ENCODE data around the gene RERE.
"Not testable (repeated sequence)": the region's sequence is repeated elsewhere in the genome, so short reads cannot be mapped to it uniquely, and the experiment has no call there.

RERE gene

DNA sequence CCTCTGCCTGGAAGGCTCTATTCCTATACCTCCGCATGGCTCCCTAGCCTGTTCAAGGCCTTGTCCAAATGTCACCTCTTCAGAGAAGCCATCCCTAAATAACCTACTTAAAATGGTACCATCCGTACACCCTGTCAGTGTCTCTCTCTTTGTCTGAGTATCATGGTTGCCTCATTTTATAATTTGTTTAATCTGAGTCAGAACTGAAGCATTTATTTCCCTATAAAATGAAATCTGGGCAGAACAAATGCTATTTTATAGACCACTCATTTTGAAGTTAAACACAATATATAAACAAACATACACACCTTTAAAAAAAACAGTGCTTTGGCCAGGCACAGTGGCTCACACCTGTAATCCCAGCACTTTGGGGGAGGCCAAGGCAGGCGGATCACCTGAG, 30.2 kb downstream of the RERE start:
- Histone ChIP-seq H3K4me1 (ENCODE audit: control insufficient read depth in 5 of 5, insufficient read depth in 5 of 5, low read length in 5 of 5) (peaks cover 0 to 2% (median 0%) of the 10 kb centered on the region in 5 donors), H3K9ac (ENCODE audit: low read length in 5 of 5) (no peak overlapping the region), H3K4me3 (ENCODE audit: low read depth in 1 of 5, low read length in 5 of 5) (no peak overlapping the region), H3K27ac (ENCODE audit: low read depth, low read length) (no peak overlapping the region), H3K9me3 (ENCODE audit: control insufficient read depth in 5 of 5, low read length in 5 of 5) (no peaks in the 10 kb centered on the region), H3K27me3 (ENCODE audit: control insufficient read depth in 5 of 5, insufficient read depth in 4 of 5, low read length in 5 of 5) (no peaks in the 10 kb centered on the region), H3K36me3 (ENCODE audit: control insufficient read depth in 5 of 5, insufficient read depth in 5 of 5, low read length in 5 of 5) (no peaks in the 10 kb centered on the region)

DNA sequence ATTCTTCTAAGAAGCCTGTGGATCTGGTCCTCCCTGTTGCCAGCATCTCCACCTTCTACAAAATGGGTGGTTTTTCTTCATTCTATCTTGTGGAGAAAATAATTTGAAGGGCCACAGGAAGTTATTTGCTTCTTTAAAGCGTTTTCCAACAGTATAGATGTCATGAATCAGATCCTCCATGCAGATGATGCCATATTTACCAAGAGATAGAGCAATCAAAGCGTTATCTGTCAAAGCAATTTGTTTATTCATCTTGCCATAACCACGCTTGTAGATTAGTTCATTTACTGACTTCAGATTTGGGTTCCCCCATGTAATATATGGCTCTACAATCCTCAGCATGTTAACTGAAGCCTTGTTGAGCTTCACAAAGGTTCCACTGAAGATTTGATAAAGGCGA, 31.2 kb downstream of the RERE start:
- not testable (repeated sequence) for H3K27me3 ChIP-seq (ENCODE audit: control insufficient read depth in 5 of 5, insufficient read depth in 4 of 5, low read length in 5 of 5); H3K4me1 ChIP-seq (ENCODE audit: control insufficient read depth in 5 of 5, insufficient read depth in 5 of 5, low read length in 5 of 5); H3K27ac ChIP-seq (ENCODE audit: low read depth, low read length); H3K36me3 ChIP-seq (ENCODE audit: control insufficient read depth in 5 of 5, insufficient read depth in 5 of 5, low read length in 5 of 5); H3K9ac ChIP-seq (ENCODE audit: low read length in 5 of 5); H3K4me3 ChIP-seq (ENCODE audit: low read depth in 1 of 5, low read length in 5 of 5); H3K9me3 ChIP-seq (ENCODE audit: control insufficient read depth in 5 of 5, low read length in 5 of 5)

DNA sequence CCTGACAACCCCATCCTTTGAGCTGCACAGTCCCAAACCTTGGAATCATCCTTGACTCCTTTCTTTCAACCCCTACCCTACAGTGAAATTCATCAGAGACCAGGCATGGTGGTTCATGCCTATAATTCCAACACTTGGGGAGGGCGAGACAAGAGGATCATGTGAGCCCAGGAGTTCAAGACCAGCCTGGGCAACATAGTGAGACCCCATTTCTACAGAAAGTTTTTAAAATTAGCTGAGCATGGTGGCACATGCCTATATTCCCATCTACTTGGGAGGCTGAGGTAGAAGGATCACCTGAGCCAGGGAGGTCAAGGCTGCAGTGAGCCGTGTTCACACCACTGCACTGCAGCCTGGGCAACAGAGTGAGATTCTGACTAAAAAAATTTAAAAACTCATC, 34.5 kb downstream of the RERE start:
- H3K9ac ChIP-seq (ENCODE audit: low read length in 5 of 5): no peak overlapping the region
- no peaks in the 10 kb centered on the region for H3K36me3 ChIP-seq (ENCODE audit: control insufficient read depth in 5 of 5, insufficient read depth in 5 of 5, low read length in 5 of 5)
- H3K9me3 ChIP-seq (ENCODE audit: control insufficient read depth in 5 of 5, low read length in 5 of 5): no peaks in the 10 kb centered on the region
- H3K4me1 ChIP-seq (ENCODE audit: control insufficient read depth in 5 of 5, insufficient read depth in 5 of 5, low read length in 5 of 5): peaks cover 0 to 13% (median 7%) of the 10 kb centered on the region in 5 donors
- H3K4me3 ChIP-seq (ENCODE audit: low read depth in 1 of 5, low read length in 5 of 5): no peak overlapping the region
- H3K27ac ChIP-seq (ENCODE audit: low read depth, low read length): no peak overlapping the region
- H3K27me3 ChIP-seq (ENCODE audit: control insufficient read depth in 5 of 5, insufficient read depth in 4 of 5, low read length in 5 of 5): no peaks in the 10 kb centered on the region

DNA sequence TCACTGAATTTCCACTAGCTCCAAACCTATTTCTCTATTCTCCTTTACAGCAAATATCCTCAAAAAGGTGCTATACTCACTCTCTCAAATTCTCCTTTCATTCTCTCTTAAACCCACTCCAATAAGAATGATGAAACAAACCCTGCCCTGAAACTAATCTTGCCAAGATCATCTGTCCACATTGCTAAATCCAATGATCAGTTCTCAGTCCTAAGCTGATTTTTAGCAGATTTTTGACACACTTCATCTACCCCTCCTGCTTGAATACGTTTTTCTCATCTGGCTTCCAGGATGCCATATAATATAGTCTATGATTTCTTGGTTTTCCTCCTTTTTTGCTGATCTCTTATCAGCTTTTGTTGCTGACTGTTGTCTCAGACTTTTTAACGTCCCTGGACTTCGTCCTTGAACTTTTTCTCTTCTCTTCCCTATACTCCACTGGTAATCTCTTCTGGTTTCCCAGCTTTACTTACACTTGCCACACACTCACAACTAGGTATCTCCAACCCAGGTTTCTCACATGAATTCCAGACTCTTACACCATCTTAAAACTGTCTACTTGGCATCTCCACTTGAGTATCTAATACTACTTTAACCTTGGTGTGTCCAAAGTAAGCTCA, 35.3 kb downstream of the RERE start:
- H3K9ac ChIP-seq (ENCODE audit: low read length in 5 of 5): no peak overlapping the region
- no peaks in the 10 kb centered on the region for H3K36me3 ChIP-seq (ENCODE audit: control insufficient read depth in 5 of 5, insufficient read depth in 5 of 5, low read length in 5 of 5)
- H3K27me3 ChIP-seq (ENCODE audit: control insufficient read depth in 5 of 5, insufficient read depth in 4 of 5, low read length in 5 of 5): no peaks in the 10 kb centered on the region
- H3K4me1 ChIP-seq (ENCODE audit: control insufficient read depth in 5 of 5, insufficient read depth in 5 of 5, low read length in 5 of 5): peaks cover 0 to 13% (median 7%) of the 10 kb centered on the region in 5 donors
- H3K9me3 ChIP-seq (ENCODE audit: control insufficient read depth in 5 of 5, low read length in 5 of 5): no peaks in the 10 kb centered on the region
- H3K4me3 ChIP-seq (ENCODE audit: low read depth in 1 of 5, low read length in 5 of 5): no peak overlapping the region
- no peak overlapping the region for H3K27ac ChIP-seq (ENCODE audit: low read depth, low read length)

DNA sequence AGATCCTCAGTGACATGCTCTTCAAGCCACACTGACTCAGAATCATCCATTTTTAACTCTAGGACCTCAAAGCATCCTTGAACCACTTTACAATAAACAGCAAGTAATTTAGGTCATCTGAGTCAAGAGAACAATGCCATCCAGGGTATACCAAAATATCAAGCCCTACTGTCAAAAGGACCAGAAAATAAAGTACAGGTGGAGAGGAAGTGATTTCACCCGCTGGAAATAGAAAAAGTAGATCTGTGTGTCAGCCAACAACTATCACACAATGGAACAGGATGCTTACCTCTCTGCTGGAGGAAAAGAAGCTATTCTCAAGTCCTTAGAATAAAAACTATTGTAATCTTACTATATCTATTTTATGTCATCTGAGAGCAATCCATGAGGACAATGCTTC, 37.0 kb downstream of the RERE start:
- H3K36me3 ChIP-seq (ENCODE audit: control insufficient read depth in 5 of 5, insufficient read depth in 5 of 5, low read length in 5 of 5): no peaks in the 10 kb centered on the region
- H3K27me3 ChIP-seq (ENCODE audit: control insufficient read depth in 5 of 5, insufficient read depth in 4 of 5, low read length in 5 of 5): no peaks in the 10 kb centered on the region
- H3K9me3 ChIP-seq (ENCODE audit: control insufficient read depth in 5 of 5, low read length in 5 of 5): no peaks in the 10 kb centered on the region
- peaks cover 0 to 13% (median 7%) of the 10 kb centered on the region in 5 donors for H3K4me1 ChIP-seq (ENCODE audit: control insufficient read depth in 5 of 5, insufficient read depth in 5 of 5, low read length in 5 of 5)
- H3K27ac ChIP-seq (ENCODE audit: low read depth, low read length): no peak overlapping the region
- H3K4me3 ChIP-seq (ENCODE audit: low read depth in 1 of 5, low read length in 5 of 5): no peak overlapping the region
- no peak overlapping the region for H3K9ac ChIP-seq (ENCODE audit: low read length in 5 of 5)

DNA sequence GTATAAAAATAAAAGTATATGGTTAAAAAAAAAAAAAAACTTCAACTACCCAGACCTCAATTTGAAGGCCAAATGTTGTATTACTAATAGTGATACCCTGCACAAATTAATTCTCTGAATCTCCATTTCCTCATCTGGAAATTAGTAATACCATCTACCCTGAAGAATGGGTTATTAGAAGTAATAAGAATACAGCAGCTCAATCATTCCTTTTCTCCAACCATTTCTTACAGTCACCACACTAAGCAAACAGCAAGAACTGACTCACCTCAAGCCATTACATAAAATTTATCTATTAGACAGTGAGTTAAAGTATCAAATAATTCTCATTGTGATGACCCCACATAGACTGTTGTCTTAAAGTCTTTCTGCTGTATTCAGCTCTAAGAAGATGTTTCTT, 39.6 kb downstream of the RERE start:
- no peak overlapping the region for H3K9ac ChIP-seq (ENCODE audit: low read length in 5 of 5)
- no peaks in the 10 kb centered on the region for H3K9me3 ChIP-seq (ENCODE audit: control insufficient read depth in 5 of 5, low read length in 5 of 5)
- no peaks in the 10 kb centered on the region for H3K36me3 ChIP-seq (ENCODE audit: control insufficient read depth in 5 of 5, insufficient read depth in 5 of 5, low read length in 5 of 5)
- H3K4me1 ChIP-seq (ENCODE audit: control insufficient read depth in 5 of 5, insufficient read depth in 5 of 5, low read length in 5 of 5): peaks cover 0 to 13% (median 7%) of the 10 kb centered on the region in 5 donors
- H3K4me3 ChIP-seq (ENCODE audit: low read depth in 1 of 5, low read length in 5 of 5): no peak overlapping the region
- H3K27ac ChIP-seq (ENCODE audit: low read depth, low read length): no peak overlapping the region
- no peaks in the 10 kb centered on the region for H3K27me3 ChIP-seq (ENCODE audit: control insufficient read depth in 5 of 5, insufficient read depth in 4 of 5, low read length in 5 of 5)

DNA sequence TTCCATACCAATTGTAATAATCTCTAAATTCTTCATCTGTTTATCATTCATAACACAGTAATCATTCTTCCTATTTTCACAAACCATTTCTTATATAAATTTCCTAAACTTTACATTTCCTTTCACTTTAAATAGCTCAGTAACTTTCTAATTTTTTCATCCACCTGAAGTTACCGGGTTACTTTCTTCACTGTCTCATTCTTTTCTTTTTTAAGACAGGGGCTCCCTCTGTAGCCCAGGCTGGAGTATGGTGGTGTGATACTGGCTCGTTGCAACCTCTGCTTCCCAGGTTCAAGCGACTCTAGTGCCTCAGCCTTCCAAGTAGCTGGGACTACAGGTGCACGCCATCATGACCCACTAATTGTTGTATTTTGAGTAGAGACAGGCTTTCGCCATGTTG, 41.3 kb downstream of the RERE start:
- Histone ChIP-seq H3K9ac (ENCODE audit: low read length in 5 of 5) (no peak overlapping the region), H3K36me3 (ENCODE audit: control insufficient read depth in 5 of 5, insufficient read depth in 5 of 5, low read length in 5 of 5) (no peaks in the 10 kb centered on the region), H3K27ac (ENCODE audit: low read depth, low read length) (no peak overlapping the region), H3K4me1 (ENCODE audit: control insufficient read depth in 5 of 5, insufficient read depth in 5 of 5, low read length in 5 of 5) (peaks cover 0 to 10% (median 4%) of the 10 kb centered on the region in 5 donors), H3K4me3 (ENCODE audit: low read depth in 1 of 5, low read length in 5 of 5) (no peak overlapping the region), H3K9me3 (ENCODE audit: control insufficient read depth in 5 of 5, low read length in 5 of 5) (no peaks in the 10 kb centered on the region), H3K27me3 (ENCODE audit: control insufficient read depth in 5 of 5, insufficient read depth in 4 of 5, low read length in 5 of 5) (no peaks in the 10 kb centered on the region)

DNA sequence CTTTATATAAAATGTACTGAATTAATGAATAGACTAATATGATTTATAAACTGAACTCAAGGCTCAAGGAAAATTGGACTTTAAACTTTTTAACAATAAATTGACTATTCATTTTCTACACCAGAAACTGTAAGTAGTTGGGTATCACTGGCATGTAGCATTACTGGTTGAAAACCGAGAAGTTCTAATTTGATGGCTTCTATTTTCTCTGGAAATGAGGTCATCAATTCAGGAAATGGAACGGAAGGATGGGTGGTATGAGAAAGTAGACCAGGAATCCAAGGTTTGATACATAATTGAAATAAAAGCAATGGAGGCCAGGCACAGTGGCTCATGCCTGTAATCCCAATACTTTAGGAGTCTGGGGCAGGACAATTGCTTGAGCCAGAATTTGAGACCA, 50.4 kb downstream of the RERE start:
- no peak overlapping the region for H3K4me3 ChIP-seq (ENCODE audit: low read depth in 1 of 5, low read length in 5 of 5)
- no peak overlapping the region for H3K9ac ChIP-seq (ENCODE audit: low read length in 5 of 5)
- no peaks in the 10 kb centered on the region for H3K27me3 ChIP-seq (ENCODE audit: control insufficient read depth in 5 of 5, insufficient read depth in 4 of 5, low read length in 5 of 5)
- H3K36me3 ChIP-seq (ENCODE audit: control insufficient read depth in 5 of 5, insufficient read depth in 5 of 5, low read length in 5 of 5): no peaks in the 10 kb centered on the region
- H3K4me1 ChIP-seq (ENCODE audit: control insufficient read depth in 5 of 5, insufficient read depth in 5 of 5, low read length in 5 of 5): peaks cover 0 to 5% (median 0%) of the 10 kb centered on the region in 5 donors
- H3K27ac ChIP-seq (ENCODE audit: low read depth, low read length): no peak overlapping the region
- no peaks in the 10 kb centered on the region for H3K9me3 ChIP-seq (ENCODE audit: control insufficient read depth in 5 of 5, low read length in 5 of 5)

DNA sequence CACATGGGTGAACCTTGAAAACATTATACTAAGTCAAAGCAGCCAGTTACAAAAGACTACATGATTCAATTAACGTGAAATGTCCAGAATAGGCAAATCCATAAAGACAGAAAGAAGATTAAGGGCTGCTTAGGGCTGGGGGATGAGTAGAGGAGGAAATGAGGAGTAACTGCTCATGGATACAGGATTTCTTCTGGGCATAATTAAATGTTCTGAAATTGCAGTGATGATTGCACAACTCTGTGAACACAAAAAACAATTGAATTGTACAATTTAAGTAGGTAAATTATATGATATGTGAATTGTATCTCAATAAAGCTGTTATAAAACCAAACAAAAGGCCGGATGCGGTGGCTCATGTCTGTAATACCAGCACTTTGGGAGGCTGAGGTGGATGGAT, 52.2 kb downstream of the RERE start:
- no peak overlapping the region for H3K4me3 ChIP-seq (ENCODE audit: low read depth in 1 of 5, low read length in 5 of 5)
- peaks cover 0 to 5% (median 0%) of the 10 kb centered on the region in 5 donors for H3K4me1 ChIP-seq (ENCODE audit: control insufficient read depth in 5 of 5, insufficient read depth in 5 of 5, low read length in 5 of 5)
- H3K9ac ChIP-seq (ENCODE audit: low read length in 5 of 5): no peak overlapping the region
- no peak overlapping the region for H3K27ac ChIP-seq (ENCODE audit: low read depth, low read length)
- H3K9me3 ChIP-seq (ENCODE audit: control insufficient read depth in 5 of 5, low read length in 5 of 5): no peaks in the 10 kb centered on the region
- no peaks in the 10 kb centered on the region for H3K36me3 ChIP-seq (ENCODE audit: control insufficient read depth in 5 of 5, insufficient read depth in 5 of 5, low read length in 5 of 5)
- H3K27me3 ChIP-seq (ENCODE audit: control insufficient read depth in 5 of 5, insufficient read depth in 4 of 5, low read length in 5 of 5): no peaks in the 10 kb centered on the region

DNA sequence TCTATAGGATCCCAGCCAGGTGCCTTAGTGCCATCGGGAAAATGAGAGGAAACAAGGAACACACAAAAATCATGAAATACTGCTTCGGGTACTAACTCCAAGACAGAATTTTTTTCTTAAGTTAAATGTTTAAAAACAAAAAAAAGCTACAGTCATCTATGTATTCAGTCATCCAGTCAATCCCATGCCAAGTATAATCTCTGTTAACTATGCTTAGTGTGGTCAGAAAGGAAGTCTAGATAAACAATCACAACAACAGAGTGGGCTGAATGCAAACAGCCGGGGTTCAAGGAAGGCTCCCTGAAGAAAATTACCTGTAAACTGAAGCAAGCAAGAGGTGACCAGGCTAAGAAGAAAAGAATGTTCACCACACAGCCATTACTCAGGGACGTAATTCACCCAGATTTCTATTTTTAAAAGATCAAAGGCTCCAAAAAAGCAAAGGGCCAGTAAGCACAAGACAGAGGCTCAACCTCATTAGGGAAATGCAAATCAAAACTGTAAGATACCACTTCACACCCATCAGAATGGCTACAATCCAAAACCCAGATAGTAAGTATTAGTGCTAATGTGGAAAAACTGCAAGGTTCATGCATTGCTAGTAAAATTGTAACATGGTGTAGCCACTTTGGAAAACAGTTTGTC, 53.0 kb downstream of the RERE start:
- Histone ChIP-seq H3K9ac (ENCODE audit: low read length in 5 of 5) (no peak overlapping the region), H3K4me1 (ENCODE audit: control insufficient read depth in 5 of 5, insufficient read depth in 5 of 5, low read length in 5 of 5) (peaks cover 0 to 5% (median 0%) of the 10 kb centered on the region in 5 donors), H3K4me3 (ENCODE audit: low read depth in 1 of 5, low read length in 5 of 5) (no peak overlapping the region), H3K36me3 (ENCODE audit: control insufficient read depth in 5 of 5, insufficient read depth in 5 of 5, low read length in 5 of 5) (no peaks in the 10 kb centered on the region), H3K9me3 (ENCODE audit: control insufficient read depth in 5 of 5, low read length in 5 of 5) (no peaks in the 10 kb centered on the region), H3K27me3 (ENCODE audit: control insufficient read depth in 5 of 5, insufficient read depth in 4 of 5, low read length in 5 of 5) (no peaks in the 10 kb centered on the region), H3K27ac (ENCODE audit: low read depth, low read length) (no peak overlapping the region)
